BJ (cell line): ENCODE data around the gene OR52I1. TPM values are rescaled to one million over a fixed set of nuclear protein-coding genes. Genes with fewer than 3 reads are reported as not detected.

Experiments used
- CTCF ChIA-PET: fragments of 350-600 bp; formaldehyde crosslinking; extraction: SDS; loops from one replicate; lab custom pipeline; 2021; ENCODE audit warnings: antibody characterized with exemption, inconsistent platforms; lab: Yijun Ruan, JAX
- POLR2A ChIA-PET: fragments of 300-600 bp; sonication (Branson Sonifier 250); formaldehyde crosslinking; extraction: SDS; loops from one replicate; lab custom pipeline; 2021; ENCODE audit warnings: antibody characterized with exemption; lab: Charles Lee
- DNase-seq: peaks from one replicate; pipeline ENCODE4 v3.0.0-alpha.2; 2011; ENCODE audit warnings: low read depth
- H3K27me3 ChIP-seq: 2 replicates; pipeline ENCODE4 v1.6.0; 2011; ENCODE audit warnings: low read length; ENCODE audit not compliant: control insufficient read depth, insufficient read depth
- H3K36me3 ChIP-seq: 2 replicates; pipeline ENCODE4 v1.5.1; 2011; ENCODE audit warnings: low read length; ENCODE audit not compliant: control insufficient read depth, insufficient read depth
- H3K4me3 ChIP-seq: 2 replicates; pipeline ENCODE4 v1.5.1; 2011; ENCODE audit warnings: low read depth, mild to moderate bottlenecking, control low read depth, low read length
- polyA plus RNA-seq: library from polyadenylated mRNA; depleted of rRNA; stranded (reverse); fragments of >200 nt; gene quantifications from 2 replicates; pipeline ENCODE4 v1.2.3, GENCODE V29; 2011
- TF ChIP-seq, protein P1 (sequence below): IDR thresholded peaks from 2 replicates; pipeline ENCODE4 v1.5.1; 2011; ENCODE audit warnings: low read depth, mild to moderate bottlenecking, control low read depth, inconsistent platforms, low read length, moderate library complexity; ENCODE audit not compliant: insufficient read depth

OR52I1 gene
- polyA plus RNA-seq, 1 experiment, result not detected

DNA sequence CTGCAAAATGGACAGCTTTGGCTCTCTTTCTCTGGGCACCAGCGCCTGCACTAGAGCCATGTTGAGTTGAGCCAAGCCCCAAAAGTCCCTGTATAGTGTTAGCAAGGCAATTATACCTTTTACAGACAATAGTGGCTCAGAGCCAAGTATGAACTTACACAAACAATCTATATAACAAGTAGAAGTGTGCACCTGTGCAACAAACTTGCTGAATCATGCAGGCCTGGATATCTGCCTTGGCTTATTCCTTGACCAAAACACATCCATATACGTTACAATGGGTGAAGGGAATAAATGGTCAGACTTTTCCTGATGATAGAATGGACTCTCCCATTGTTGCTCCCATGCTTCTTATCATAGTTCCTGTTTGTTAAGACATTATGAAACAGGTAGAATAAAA lies 16.1 kb upstream of the OR52I1 start:
- DNase-seq, result no peak
- TF ChIP-seq, protein P1, sequence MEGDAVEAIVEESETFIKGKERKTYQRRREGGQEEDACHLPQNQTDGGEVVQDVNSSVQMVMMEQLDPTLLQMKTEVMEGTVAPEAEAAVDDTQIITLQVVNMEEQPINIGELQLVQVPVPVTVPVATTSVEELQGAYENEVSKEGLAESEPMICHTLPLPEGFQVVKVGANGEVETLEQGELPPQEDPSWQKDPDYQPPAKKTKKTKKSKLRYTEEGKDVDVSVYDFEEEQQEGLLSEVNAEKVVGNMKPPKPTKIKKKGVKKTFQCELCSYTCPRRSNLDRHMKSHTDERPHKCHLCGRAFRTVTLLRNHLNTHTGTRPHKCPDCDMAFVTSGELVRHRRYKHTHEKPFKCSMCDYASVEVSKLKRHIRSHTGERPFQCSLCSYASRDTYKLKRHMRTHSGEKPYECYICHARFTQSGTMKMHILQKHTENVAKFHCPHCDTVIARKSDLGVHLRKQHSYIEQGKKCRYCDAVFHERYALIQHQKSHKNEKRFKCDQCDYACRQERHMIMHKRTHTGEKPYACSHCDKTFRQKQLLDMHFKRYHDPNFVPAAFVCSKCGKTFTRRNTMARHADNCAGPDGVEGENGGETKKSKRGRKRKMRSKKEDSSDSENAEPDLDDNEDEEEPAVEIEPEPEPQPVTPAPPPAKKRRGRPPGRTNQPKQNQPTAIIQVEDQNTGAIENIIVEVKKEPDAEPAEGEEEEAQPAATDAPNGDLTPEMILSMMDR, result no peak
- Histone ChIP-seq H3K27me3 (no peaks in the 10 kb centered on the region), H3K36me3 (no peaks in the 10 kb centered on the region), H3K4me3 (no peak overlapping the region)
- CTCF ChIA-PET, result no interaction called here
- POLR2A ChIA-PET, result no interaction called here

GRCh38 chr11:4578624-4579023 lies 15.2 kb upstream of the OR52I1 start:
- ChIA-PET CTCF (no interaction called here), POLR2A (no interaction called here)
- Histone ChIP-seq H3K4me3 (no peak overlapping the region), H3K27me3 (no peaks in the 10 kb centered on the region), H3K36me3 (no peaks in the 10 kb centered on the region)
- TF ChIP-seq, protein P1, result no peak
- no peak for DNase-seq

DNA sequence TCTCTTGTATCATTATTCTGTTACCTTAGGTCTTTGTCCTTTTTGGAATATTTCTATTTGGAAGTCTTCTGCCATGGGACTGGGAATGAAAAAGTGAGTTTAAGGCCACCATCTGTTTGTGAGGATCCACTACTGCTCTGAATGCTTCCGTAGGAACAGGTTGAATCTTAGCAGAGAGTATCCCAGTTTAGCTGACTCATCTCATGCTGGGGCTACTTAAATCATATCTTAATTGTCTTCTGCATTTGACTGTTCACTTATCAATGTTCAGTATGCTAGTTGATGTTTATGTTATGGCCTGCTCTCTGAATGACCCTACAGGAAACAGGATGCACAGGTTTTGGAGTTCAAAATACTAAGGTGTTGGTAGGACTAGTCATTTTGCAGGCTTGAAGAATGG lies 13.7 kb upstream of the OR52I1 start:
- ChIA-PET POLR2A (no interaction called here), CTCF (no interaction called here)

GRCh38 chr11:4581443-4581842 lies 12.4 kb upstream of the OR52I1 start, which contains the start of gene OR52I2:
Gene OR52I2 (plus strand): TSS chr11:4581743.
- TF ChIP-seq, protein P1, result no peak
- DNase-seq, result no peak
- Histone ChIP-seq H3K36me3 (no peaks in the 10 kb centered on the region), H3K4me3 (no peak within 1 kb of the TSS), H3K27me3 (no peaks in the 10 kb centered on the region)
- ChIA-PET POLR2A (no interaction called here), CTCF (interaction anchor here (0.6 kb wide), 1 partner anchor 394 kb away, joined by 3 read pairs; no protein-coding TSS in a partner anchor)

More for the DNA sequence above, 13.7 kb upstream of the OR52I1 start:
- Histone ChIP-seq H3K36me3 (no peaks in the 10 kb centered on the region), H3K4me3 (no peak overlapping the region), H3K27me3 (no peaks in the 10 kb centered on the region)
- no peak for DNase-seq
- TF ChIP-seq, protein P1, result no peak

DNA sequence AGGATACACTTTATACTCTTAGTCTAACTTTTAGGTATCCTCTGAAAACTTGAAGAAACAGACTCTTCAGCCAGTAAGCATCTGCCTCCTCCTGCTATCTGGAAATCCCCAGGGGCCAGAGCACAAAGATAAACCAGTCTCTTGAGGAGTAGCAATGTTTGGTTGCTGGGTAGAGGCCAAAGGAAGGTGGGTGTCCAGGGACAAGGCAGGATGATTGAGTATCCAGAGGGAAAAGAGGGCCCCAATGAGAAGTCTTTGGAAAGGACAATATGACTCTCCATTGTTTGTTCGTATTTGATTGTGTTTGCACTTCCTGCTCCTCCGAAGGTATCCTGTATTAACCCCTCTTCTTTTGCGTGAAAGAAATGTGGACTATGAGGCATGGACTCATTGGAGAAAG lies 4.8 kb upstream of the OR52I1 start:
- ChIA-PET CTCF (no interaction called here), POLR2A (no interaction called here)
- TF ChIP-seq, protein P1, result no peak

More for the DNA sequence above, 4.8 kb upstream of the OR52I1 start:
- H3K4me3 ChIP-seq, result no peak overlapping the region
- H3K36me3 ChIP-seq, result no peaks in the 10 kb centered on the region
- DNase-seq, result no peak
- no peaks in the 10 kb centered on the region for H3K27me3 ChIP-seq
